ENCODE measurements around the gene CLDN9.

DNA sequence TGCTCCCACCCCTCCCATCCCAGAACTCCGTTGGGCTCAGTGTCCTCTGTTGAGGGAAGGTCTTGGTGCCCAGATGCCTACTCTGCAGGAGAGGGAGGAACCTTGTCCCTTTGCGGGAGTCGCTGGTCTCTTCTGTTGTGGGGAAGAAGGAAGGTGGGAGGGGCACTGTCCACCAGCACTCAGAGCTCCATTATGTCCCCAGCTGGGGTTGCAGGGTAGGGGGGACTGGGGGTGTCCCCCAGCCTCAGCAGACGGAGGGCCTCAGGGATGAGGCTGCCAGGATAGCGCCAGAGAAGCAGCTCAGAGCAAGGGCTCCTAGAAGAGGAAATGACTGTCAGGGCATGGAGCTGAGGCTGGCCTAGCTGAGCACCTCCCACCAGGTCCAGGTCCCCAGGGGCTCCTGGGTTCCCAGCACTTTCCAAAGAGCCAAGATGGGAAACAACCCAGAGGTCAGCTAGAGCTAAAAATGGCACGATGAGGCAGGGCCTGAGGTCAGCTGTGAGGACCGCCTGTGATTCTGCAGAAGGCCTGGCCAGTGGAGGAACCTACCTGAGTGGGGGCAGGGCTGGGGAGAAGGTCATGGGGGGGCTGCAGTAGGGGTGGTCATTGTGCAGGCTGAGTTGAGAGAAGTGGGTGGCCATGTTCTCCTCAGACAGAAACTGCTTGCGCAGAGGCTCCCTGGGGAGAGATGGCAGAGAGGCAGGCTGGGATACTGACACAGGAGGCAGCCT lies 10.1 kb downstream of the CLDN9 start:
- TF ChIP-seq FOXP2 (optimal IDR thresholded peaks at IDR 0.05; ENCODE audit: borderline replicate concordance, extremely low read depth, extremely low read length, insufficient read depth) (no peak), REST (IDR thresholded peaks at IDR 0.05; ENCODE audit: insufficient read depth in 1 of 2, low read depth in 2 of 2, low read length in 2 of 2) (no peak), TAF1 (IDR thresholded peaks at IDR 0.05; ENCODE audit: borderline replicate concordance, insufficient read depth, low read length) (no peak), POLR2AphosphoS5 (IDR thresholded peaks at IDR 0.05; ENCODE audit: low read depth, low read length) (no peak; the same call in 1 of the 2 replicates)

All from PFSK-1 (cell line).